Adipose tissue (tissue), 3 donors: ENCODE data around the gene ZFP64. TPM values are rescaled to one million over a fixed set of nuclear protein-coding genes. Genes with fewer than 3 reads are reported as not detected.
"Not testable (repeated sequence)": the region's sequence is repeated elsewhere in the genome, so short reads cannot be mapped to it uniquely, and the experiment has no call there.

Experiments
- H3K27ac ChIP-seq: one replicate; pipeline ENCODE4 v1.5.1; 2013; ENCODE audit warnings: low read depth, low read length
- WGBS, 3 donors: extraction: QIAGEN DNeasy Blood & Tissue Kit; methylation state at CpG; one replicate each; pipeline ENCODE4 v1.1.7; 2013; 5-methylcytosine and 5-hydroxymethylcytosine counted together
- polyA plus RNA-seq, 3 donors: library from polyadenylated mRNA; stranded (reverse); fragments of 200-250 nt; gene quantifications; one replicate each; pipeline ENCODE4 v1.2.3, GENCODE V29; 2013
- donor health status: healthy with polysubstance abuse.
- donor health status: Bipolar disorder and iron deficiency.
- donor health status: healthy.

Gene ZFP64
- polyA plus RNA-seq = 1 to 10 TPM; 3.9 to 7.0 (median 4.1) TPM

DNA sequence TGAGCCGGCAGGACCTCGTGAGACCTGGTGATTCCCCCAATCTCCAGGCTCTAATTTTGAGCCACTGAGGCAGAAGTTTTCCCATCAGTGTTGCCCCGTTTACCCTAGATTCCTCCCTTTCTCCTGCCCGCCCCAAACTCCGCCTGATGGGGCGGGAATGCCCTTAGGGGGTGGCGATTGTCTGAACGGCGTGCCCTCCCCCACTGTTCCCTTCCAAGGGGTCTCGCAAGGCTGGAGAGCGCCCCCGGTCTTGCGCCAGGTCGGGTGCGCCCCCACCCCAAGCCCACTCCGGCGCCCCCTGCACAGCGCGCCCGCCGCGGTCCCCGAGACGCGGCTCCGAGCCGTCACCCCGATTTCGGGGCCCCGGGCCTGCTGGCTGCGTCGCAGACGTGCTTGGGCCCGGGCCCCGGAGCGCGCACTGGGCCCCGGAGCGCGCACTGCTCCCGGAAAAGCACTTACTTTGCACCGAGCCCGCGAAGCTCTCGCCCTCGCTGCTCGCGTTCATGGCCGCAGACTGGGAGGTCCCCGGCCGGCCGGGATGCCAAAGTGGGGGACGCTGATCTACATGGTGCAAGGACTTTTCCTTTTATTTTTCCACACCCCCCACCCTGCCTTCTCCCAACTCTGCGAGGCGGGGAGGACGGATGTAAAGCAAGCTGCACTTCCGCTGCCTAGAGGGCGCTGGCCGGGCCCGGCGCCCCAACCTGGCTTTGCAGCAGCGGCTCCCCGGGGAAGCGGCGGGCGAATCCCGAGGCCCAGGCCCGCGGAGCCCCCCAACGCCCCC, at the start of gene ZFP64:
Gene ZFP64 (minus strand): TSS at position 648 of the 784 bp plus-strand sequence. CDS start 143 bp downstream, at position 505.
- 0 to 1% (median 0%) methylated on average over 68 to 70 of the region's 70 CpGs for WGBS, 3 donors
- H3K27ac ChIP-seq = no peak within 1 kb of the TSS

- no peak overlapping the region for H3K27ac ChIP-seq
- 71 to 94% (median 80%) methylated on average over 1 of the region's 1 CpG for whole genome bisulfite sequencing, 3 donors
Measured at GRCh38 chr20:52240802-52241201, 49.2 kb upstream of the ZFP64 start.

- 65 to 88% (median 87%) methylated on average over 2 of the region's 2 CpGs for WGBS, 3 donors
- H3K27ac ChIP-seq = no peak overlapping the region
Measured at GRCh38 chr20:52239102-52239501, 47.5 kb upstream of the ZFP64 start.

- WGBS, 3 donors = 93 to 95% (median 94%) methylated on average over 7 of the region's 7 CpGs
- no peak overlapping the region for H3K27ac ChIP-seq
Measured at GRCh38 chr20:52236292-52236691, 44.7 kb upstream of the ZFP64 start.

GRCh38 chr20:52235129-52235528, 43.5 kb upstream of the ZFP64 start:
- H3K27ac ChIP-seq = no peak overlapping the region
- WGBS, 3 donors = 92 to 95% (median 93%) methylated on average over 4 of the region's 4 CpGs

DNA sequence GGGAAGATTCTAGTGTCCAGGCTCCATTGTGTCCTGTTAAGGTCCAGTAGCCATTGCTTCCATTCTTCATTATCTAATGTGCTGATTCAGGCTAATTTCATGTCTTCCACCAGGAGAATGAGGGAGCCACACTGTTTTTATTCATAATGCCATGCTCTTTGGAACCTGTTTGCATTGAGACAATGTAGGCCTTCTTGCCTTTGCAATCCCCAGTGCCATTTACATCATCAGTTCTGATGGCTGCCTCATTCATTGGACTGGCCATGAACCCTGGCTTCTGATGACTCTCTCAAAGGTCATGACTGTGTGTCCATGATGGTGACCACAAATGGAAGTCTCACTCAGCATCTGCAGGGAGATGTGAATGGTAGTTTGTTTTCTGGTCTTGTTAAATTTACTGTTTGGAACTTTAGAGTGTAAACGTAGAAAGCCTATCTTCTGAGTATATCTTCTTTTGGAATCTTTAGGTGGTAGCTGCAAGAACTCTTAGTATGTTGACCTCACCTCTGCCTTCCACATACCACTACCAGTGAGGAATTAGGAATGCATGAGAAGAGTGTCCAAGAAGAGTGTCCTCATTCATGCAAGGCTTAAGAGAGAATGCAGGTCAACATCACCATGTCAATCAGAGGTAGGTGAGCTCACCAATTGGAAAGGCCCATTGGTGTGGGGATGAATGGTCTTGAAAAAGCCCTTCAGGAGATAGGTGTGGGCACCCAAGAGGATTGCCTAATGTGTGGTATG, 42.9 kb upstream of the ZFP64 start:
- H3K27ac ChIP-seq = no peak overlapping the region
- 56 to 91% (median 85%) methylated on average over 1 of the region's 1 CpG for WGBS, 3 donors

- H3K27ac ChIP-seq = no peak overlapping the region
Measured at GRCh38 chr20:52231230-52231746, 39.7 kb upstream of the ZFP64 start.

GRCh38 chr20:52230409-52230808, 38.8 kb upstream of the ZFP64 start:
- no peak overlapping the region for H3K27ac ChIP-seq
- 30 to 65% (median 46%) methylated on average over 3 of the region's 3 CpGs for WGBS, 3 donors

GRCh38 chr20:52229346-52229745, 37.8 kb upstream of the ZFP64 start:
- WGBS, 3 donors = 72 to 97% (median 85%) methylated on average over 1 of the region's 1 CpG
- not testable (repeated sequence) for H3K27ac ChIP-seq

- no peak overlapping the region for H3K27ac ChIP-seq
- WGBS, 3 donors = 20 to 50% (median 41%) methylated on average over 3 of the region's 3 CpGs
Measured at GRCh38 chr20:52226370-52226769, 34.8 kb upstream of the ZFP64 start.

GRCh38 chr20:52224920-52225319, 33.3 kb upstream of the ZFP64 start:
- no peak overlapping the region for H3K27ac ChIP-seq
- 36 to 51% (median 51%) methylated on average over 3 of the region's 3 CpGs for WGBS, 3 donors

- not testable (repeated sequence) for H3K27ac ChIP-seq
- 90 to 92% (median 92%) methylated on average over 4 of the region's 4 CpGs for WGBS, 3 donors
Measured at GRCh38 chr20:52221362-52221761, 29.8 kb upstream of the ZFP64 start.

- not testable (repeated sequence) for H3K27ac ChIP-seq
Measured at GRCh38 chr20:52220891-52221290, 29.3 kb upstream of the ZFP64 start.

GRCh38 chr20:52219441-52219840, 27.9 kb upstream of the ZFP64 start:
- WGBS, 3 donors = 75 to 84% (median 80%) methylated on average over 9 of the region's 9 CpGs
- no peak overlapping the region for H3K27ac ChIP-seq

- WGBS, 3 donors = 71 to 75% (median 73%) methylated on average over 2 of the region's 2 CpGs
- H3K27ac ChIP-seq = no peak overlapping the region
Measured at GRCh38 chr20:52217689-52218395, 26.3 kb upstream of the ZFP64 start.

GRCh38 chr20:52213995-52214394, 22.4 kb upstream of the ZFP64 start:
- H3K27ac ChIP-seq = no peak overlapping the region
- 64 to 81% (median 66%) methylated on average over 4 of the region's 4 CpGs for WGBS, 3 donors

DNA sequence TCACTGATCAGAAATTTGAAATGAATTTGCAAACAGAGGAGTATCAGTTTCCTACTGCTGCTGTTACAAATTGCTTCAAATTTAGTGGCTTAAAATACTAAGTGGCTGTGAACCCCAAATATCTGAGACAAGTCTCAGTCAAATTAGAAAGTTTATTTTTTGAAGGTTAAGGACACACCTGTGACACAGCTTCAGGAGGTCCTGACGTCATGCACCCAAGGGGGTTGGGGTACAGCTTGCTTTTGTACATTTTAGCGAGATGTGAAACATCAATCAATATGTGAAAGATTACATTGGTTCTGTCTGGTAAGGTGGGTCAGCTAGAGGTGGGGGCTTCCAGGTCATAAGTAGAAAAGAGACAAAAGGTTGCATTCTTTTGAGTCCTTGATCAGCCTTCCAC, 21.4 kb upstream of the ZFP64 start:
- H3K27ac ChIP-seq = no peak overlapping the region
- 47 to 72% (median 71%) methylated on average over 2 of the region's 2 CpGs for WGBS, 3 donors

- WGBS, 3 donors = 92 to 93% (median 93%) methylated on average over 39 of the region's 39 CpGs
- no peak overlapping the region for H3K27ac ChIP-seq
Measured at GRCh38 chr20:52210037-52210990, 18.7 kb upstream of the ZFP64 start.
